Measurements from ENCODE around the gene NHLH1. TPM values are rescaled to one million over a fixed set of nuclear protein-coding genes. Genes with fewer than 3 reads are reported as not detected.

NHLH1 gene
- total RNA-seq, 1 donor from 2014 or later: 2.2 TPM

DNA sequence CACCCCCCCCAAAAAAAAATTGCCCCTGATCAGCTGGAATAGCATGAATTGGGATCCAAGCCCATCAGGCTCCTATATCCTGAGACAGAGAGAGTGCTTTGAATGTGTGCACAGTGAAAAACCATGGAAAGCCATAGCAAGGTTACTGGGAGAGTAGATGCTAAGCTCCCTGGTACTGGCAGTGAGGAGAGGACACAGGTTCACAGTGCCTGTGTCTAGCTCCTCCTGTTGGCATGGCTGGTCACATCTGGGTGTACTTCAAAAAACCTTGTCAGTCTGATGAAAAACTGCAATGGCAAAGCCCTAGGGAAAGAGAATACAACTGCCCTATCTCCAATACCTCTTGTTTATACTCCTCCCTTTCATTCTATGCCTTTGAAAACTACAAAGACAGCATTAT is 36.8 kb upstream of the NHLH1 start:
- peaks cover 19% of the 10 kb centered on the region for H3K36me3 Mint-ChIP-seq
- H3K9me3 Mint-ChIP-seq: no peaks in the 10 kb centered on the region
- DNase-seq (ENCODE audit: extremely low spot score, unreplicated experiment): no peak
- H3K4me1 Mint-ChIP-seq (ENCODE audit: unreplicated experiment): no peaks in the 10 kb centered on the region
- no peak overlapping the region for H3K4me3 Mint-ChIP-seq
- H3K27me3 Mint-ChIP-seq: no peaks in the 10 kb centered on the region
- TF ChIP-seq, protein P1, sequence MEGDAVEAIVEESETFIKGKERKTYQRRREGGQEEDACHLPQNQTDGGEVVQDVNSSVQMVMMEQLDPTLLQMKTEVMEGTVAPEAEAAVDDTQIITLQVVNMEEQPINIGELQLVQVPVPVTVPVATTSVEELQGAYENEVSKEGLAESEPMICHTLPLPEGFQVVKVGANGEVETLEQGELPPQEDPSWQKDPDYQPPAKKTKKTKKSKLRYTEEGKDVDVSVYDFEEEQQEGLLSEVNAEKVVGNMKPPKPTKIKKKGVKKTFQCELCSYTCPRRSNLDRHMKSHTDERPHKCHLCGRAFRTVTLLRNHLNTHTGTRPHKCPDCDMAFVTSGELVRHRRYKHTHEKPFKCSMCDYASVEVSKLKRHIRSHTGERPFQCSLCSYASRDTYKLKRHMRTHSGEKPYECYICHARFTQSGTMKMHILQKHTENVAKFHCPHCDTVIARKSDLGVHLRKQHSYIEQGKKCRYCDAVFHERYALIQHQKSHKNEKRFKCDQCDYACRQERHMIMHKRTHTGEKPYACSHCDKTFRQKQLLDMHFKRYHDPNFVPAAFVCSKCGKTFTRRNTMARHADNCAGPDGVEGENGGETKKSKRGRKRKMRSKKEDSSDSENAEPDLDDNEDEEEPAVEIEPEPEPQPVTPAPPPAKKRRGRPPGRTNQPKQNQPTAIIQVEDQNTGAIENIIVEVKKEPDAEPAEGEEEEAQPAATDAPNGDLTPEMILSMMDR (conservative IDR thresholded peaks at IDR 0.05): no peak
- no peak overlapping the region for H3K27ac Mint-ChIP-seq

DNA sequence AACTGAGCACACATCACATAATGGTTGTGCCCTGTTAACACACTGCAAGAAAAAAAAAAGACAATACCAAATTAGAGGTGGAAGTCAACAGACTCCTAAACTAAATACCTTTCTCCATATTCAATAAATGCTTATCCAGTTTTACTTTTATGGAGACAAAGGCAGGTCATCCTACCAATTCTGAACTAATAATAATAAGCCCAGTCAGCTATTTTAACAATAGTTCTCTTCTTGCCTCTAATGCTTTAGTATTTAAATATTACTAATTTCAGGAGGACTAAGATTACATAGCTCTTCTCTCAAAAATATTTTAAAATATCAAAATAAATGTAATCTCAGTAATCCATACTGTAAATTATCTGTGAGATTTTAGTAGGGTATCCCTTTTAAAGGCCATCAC is 34.4 kb upstream of the NHLH1 start:
- H3K27me3 Mint-ChIP-seq: no peaks in the 10 kb centered on the region
- H3K27ac Mint-ChIP-seq: no peak overlapping the region
- TF ChIP-seq, protein P1 (conservative IDR thresholded peaks at IDR 0.05): no peak
- no peaks in the 10 kb centered on the region for H3K4me1 Mint-ChIP-seq (ENCODE audit: unreplicated experiment)
- no peak overlapping the region for H3K4me3 Mint-ChIP-seq
- H3K9me3 Mint-ChIP-seq: no peaks in the 10 kb centered on the region
- DNase-seq (ENCODE audit: extremely low spot score, unreplicated experiment): no peak
- H3K36me3 Mint-ChIP-seq: peaks cover 13% of the 10 kb centered on the region

DNA sequence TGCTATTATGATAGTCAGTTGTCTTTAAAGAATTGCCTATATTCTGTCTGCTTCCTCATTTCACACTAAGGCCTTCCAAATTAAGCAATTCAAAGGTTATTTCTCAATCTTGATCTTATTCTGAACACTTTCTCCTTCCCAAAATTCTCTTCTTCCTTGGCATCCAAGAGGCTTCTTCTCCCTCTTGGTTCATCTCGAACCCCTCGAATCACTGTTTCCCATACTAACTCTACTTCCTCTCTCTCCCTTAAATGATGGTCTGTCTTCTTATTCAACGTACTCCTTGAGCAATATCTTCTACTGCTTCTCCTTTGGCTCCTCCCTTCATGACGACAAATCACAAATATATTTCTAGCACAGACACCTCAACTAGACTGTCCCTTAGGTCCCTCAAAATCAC is 28.3 kb upstream of the NHLH1 start:
- Mint-ChIP-seq H3K4me3 (no peak overlapping the region), H3K27me3 (no peaks in the 10 kb centered on the region), H3K4me1 (ENCODE audit: unreplicated experiment) (peaks cover 24% of the 10 kb centered on the region), H3K36me3 (peaks cover 26% of the 10 kb centered on the region), H3K9me3 (no peaks in the 10 kb centered on the region), H3K27ac (no peak overlapping the region)
- DNase-seq (ENCODE audit: extremely low spot score, unreplicated experiment): no peak
- TF ChIP-seq, protein P1 (conservative IDR thresholded peaks at IDR 0.05): no peak

DNA sequence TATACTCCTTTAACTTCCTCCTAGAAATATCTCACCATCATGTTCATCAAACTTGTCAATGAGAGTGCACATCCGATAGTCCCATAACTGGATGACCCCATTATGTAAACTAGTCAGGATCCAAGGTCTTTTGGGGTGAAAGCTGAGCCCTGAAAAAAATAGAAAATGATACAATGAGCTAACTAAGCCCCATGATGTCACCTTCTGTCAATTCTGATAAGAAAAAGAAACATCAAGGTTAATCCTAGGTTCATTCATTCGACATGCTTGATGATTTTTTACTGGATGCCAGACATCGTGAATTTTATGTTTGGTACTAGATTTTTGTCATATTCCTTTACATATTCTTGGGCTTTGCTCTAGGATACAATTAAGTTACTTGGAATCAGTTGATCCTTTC is 26.7 kb upstream of the NHLH1 start:
- H3K27ac Mint-ChIP-seq: peak overlapping the region; percentile 42
- no peaks in the 10 kb centered on the region for H3K9me3 Mint-ChIP-seq

DNA sequence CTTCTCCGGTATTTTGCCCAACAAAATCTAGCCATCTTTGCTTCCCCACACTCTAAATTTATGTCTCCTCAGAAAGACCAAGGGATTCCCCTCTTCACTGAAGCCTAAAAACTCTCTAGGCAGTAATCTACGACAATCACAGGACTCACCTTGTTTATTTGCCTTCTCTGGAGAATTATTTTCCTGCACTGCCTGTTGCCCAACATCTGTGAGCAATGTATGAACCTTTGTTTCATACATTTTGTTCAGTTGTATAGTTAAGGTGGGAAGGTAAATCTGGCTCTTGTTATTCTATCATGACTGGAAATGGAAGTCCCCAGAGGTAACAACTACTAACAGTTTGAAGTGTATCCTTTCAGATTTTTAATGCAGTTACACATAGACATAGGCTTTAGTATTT is 26.0 kb upstream of the NHLH1 start:
- Mint-ChIP-seq H3K9me3 (no peaks in the 10 kb centered on the region), H3K4me3 (peak overlapping the region; percentile 100), H3K4me1 (ENCODE audit: unreplicated experiment) (peaks cover 24% of the 10 kb centered on the region), H3K27ac (peak overlapping the region; percentile 42), H3K27me3 (no peaks in the 10 kb centered on the region), H3K36me3 (peaks cover 26% of the 10 kb centered on the region)
- no peak for DNase-seq (ENCODE audit: extremely low spot score, unreplicated experiment)
- TF ChIP-seq, protein P1 (conservative IDR thresholded peaks at IDR 0.05): no peak

More for the DNA sequence above, 26.7 kb upstream of the NHLH1 start:
- DNase-seq (ENCODE audit: extremely low spot score, unreplicated experiment): no peak
- H3K27me3 Mint-ChIP-seq: no peaks in the 10 kb centered on the region
- peaks cover 26% of the 10 kb centered on the region for H3K36me3 Mint-ChIP-seq
- H3K4me3 Mint-ChIP-seq: no peak overlapping the region
- TF ChIP-seq, protein P1 (conservative IDR thresholded peaks at IDR 0.05): no peak
- peaks cover 24% of the 10 kb centered on the region for H3K4me1 Mint-ChIP-seq (ENCODE audit: unreplicated experiment)

DNA sequence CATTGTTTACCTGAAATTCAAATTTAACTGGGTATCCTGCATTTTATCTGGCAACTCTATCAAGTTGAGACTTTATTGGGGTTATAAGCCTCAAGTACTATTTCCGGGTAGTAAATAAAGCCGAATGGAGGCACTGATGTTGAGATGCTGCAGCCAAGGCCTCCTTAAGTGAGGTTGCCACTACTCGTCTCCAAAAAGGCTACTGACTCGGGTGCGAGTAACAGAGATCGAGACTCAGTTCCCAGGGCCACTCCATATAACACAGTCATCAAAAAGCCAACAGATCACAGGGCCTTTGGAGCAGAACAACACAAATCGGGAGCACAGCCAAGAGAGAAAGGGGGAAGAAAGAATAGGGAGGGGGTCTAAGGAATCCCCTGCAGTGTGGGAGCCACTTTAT is 24.3 kb upstream of the NHLH1 start:
- Mint-ChIP-seq H3K36me3 (peaks cover 30% of the 10 kb centered on the region), H3K27me3 (no peaks in the 10 kb centered on the region), H3K4me3 (peak overlapping the region; percentile 100), H3K27ac (peak overlapping the region; percentile 99), H3K4me1 (ENCODE audit: unreplicated experiment) (peaks cover 24% of the 10 kb centered on the region), H3K9me3 (no peaks in the 10 kb centered on the region)
- TF ChIP-seq, protein P1 (conservative IDR thresholded peaks at IDR 0.05): no peak
- no peak for DNase-seq (ENCODE audit: extremely low spot score, unreplicated experiment)

Measured in type B pancreatic cell (in vitro differentiated cells).